Neutrophil (primary cell): ENCODE measurements around the gene ANKRD44.

Source experiments
- H3K27ac ChIP-seq: fragments of 200-600 bp; sonication (generic); 2 replicates; pipeline ENCODE4 v1.5.1; 2016; ENCODE audit warnings: mild to moderate bottlenecking, moderate library complexity
- H3K27me3 ChIP-seq: fragments of 200-600 bp; sonication (generic); 2 replicates; pipeline ENCODE4 v1.6.0; 2016; ENCODE audit warnings: mild to moderate bottlenecking
- H3K36me3 ChIP-seq: fragments of 200-600 bp; sonication (generic); 2 replicates; pipeline ENCODE4 v1.5.1; 2017
- H3K4me1 ChIP-seq, 2 experiments: fragments of 200-600 bp in 1 of 2; sonication (generic) in 1 of 2; 1 replicate in 1 of 2; 2 replicates in 1 of 2; pipeline versions ENCODE4 v1.5.1 to v1.6.1; 2013 to 2016; ENCODE audit warnings: low read depth in 1 of 2, low read length in 1 of 2, mild to moderate bottlenecking in 1 of 2, moderate library complexity in 1 of 2; ENCODE audit not compliant: control insufficient read depth in 1 of 2, insufficient read depth in 1 of 2
- H3K4me3 ChIP-seq, 2 experiments: fragments of 200-600 bp in 1 of 2; sonication (generic) in 1 of 2; 1 replicate in 1 of 2; 2 replicates in 1 of 2; pipeline ENCODE4 v1.5.1; 2013 to 2016; ENCODE audit warnings: low read depth in 1 of 2, low read length in 1 of 2, mild to moderate bottlenecking in 1 of 2, moderate library complexity in 1 of 2
- H3K9me3 ChIP-seq: fragments of 200-600 bp; sonication (generic); 2 replicates; pipeline ENCODE4 v1.5.1; 2016
- TF ChIP-seq, protein P1 (sequence below): fragments of 200-600 bp; sonication (generic); IDR thresholded peaks from 2 replicates; pipeline ENCODE4 v1.5.1; 2016; ENCODE audit warnings: antibody characterized with exemption

The ANKRD44 gene

DNA sequence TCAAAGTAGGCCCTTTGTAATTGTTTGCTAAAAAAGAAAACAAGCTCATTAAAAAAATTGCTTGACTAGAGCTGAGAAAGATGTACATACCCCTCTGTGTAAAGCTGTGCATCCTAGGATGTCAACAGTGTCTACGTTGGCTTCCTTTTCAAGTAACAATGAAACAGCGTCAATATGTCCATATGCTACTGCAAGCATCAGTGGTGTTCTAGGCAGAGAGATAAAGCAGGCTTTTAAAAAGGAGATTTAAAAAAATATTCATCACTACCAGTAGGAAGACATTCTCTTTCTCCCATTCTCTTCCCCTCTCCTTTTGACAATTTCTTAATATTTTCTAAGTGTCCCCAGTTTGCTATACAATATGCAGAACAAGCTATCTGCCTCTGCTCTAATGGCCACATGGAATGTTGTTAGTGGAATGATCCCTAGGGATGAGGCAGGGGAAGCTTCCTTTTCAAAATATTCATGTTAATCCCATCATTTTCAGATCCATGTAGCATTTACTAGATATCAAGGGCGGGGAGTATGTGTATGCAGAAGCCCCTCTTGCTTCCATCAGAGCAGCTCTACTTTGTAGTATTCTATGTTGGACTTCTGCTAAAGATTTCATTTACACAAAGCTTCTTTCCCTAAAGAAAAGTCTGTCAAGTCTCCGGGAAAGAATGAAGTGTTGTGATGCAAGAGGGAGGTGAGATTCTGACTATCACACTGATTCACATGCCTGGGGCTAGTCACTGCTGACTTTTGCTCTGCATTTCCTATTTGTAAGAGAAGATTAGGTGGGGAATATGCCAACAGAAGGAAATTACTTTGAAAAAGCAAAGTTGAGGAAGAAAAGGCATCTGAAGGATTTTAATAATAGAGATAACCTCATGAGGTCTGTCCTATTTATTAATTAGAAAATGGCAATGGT, 302.6 kb downstream of the ANKRD44 start:
- H3K4me3 ChIP-seq = no peak overlapping the region
- no peak overlapping the region for H3K27ac ChIP-seq
- H3K36me3 ChIP-seq = peaks cover 93% of the 10 kb centered on the region
- TF ChIP-seq, protein P1, sequence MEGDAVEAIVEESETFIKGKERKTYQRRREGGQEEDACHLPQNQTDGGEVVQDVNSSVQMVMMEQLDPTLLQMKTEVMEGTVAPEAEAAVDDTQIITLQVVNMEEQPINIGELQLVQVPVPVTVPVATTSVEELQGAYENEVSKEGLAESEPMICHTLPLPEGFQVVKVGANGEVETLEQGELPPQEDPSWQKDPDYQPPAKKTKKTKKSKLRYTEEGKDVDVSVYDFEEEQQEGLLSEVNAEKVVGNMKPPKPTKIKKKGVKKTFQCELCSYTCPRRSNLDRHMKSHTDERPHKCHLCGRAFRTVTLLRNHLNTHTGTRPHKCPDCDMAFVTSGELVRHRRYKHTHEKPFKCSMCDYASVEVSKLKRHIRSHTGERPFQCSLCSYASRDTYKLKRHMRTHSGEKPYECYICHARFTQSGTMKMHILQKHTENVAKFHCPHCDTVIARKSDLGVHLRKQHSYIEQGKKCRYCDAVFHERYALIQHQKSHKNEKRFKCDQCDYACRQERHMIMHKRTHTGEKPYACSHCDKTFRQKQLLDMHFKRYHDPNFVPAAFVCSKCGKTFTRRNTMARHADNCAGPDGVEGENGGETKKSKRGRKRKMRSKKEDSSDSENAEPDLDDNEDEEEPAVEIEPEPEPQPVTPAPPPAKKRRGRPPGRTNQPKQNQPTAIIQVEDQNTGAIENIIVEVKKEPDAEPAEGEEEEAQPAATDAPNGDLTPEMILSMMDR = no peak
- no peaks in the 10 kb centered on the region for H3K9me3 ChIP-seq
- no peaks in the 10 kb centered on the region for H3K4me1 ChIP-seq
- no peaks in the 10 kb centered on the region for H3K27me3 ChIP-seq

DNA sequence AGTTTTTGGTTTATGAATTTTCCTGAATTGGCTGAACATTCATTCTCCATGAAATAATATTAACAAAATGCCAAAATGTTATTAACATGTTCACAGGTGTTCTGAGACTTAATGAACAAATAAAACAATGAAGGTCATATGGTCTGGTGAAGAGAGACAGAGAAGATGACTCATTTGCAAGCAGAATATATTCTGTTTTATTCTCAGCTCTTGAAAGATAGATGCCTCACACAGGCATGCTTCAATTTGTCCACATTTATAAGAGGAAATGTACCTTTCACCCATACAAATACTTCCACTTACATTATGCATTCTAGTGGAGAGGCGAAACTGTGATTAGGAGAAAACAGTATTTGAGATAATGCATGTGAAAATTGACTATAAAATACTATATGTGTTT, 308.7 kb downstream of the ANKRD44 start:
- no peaks in the 10 kb centered on the region for H3K9me3 ChIP-seq
- no peaks in the 10 kb centered on the region for H3K4me1 ChIP-seq
- no peaks in the 10 kb centered on the region for H3K27me3 ChIP-seq
- peaks cover 95% of the 10 kb centered on the region for H3K36me3 ChIP-seq
- no peak overlapping the region for H3K27ac ChIP-seq
- no peak overlapping the region for H3K4me3 ChIP-seq
- TF ChIP-seq, protein P1 = no peak

DNA sequence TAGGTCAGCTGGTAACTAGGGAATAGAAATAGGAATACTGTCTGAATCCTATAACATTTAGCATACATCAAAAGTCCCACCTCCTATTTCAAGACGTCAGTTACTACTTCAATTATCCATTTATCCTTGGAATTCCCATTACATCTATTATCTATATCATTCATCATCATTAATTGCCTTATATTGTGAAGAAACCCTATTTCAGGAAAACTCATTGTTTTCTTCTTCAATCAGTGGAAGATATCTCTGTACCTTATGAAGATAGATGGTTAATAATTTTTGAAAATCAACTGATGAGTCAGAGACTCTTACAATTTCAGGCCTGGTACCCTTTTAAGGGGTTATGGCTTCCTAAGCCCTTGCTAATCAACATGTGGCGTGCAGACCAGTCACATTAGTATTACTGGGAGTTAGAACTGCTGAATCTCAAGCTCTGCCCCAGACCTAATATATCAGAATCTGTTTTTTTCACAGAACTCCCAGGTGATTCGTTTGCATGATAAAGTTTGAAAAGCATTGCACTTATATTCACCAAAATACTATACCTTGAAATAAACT, 314.7 kb downstream of the ANKRD44 start:
- TF ChIP-seq, protein P1 = no peak
- no peak overlapping the region for H3K27ac ChIP-seq

DNA sequence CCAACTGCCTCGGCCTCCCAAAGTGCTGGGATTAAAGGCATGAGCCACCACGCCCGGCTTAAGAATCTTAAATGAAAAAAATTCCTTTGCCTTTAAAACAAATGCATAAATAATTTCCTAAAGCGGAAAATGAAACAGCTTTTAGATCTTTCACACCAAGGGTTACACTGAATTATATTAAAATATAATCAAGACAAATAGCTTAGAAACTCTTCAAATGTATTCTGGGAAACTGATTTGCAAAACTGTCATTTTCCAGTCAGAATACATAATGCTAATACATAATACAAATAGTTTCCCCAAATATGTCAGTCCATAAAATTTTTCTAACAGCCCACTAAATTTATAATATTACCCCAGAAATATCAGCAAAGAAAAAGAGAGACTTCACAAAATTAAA, 315.8 kb downstream of the ANKRD44 start:
- Histone ChIP-seq H3K4me1 (peaks cover 14 to 16% of the 10 kb centered on the region in 2 experiments), H3K36me3 (peaks cover 94% of the 10 kb centered on the region), H3K9me3 (no peaks in the 10 kb centered on the region), H3K27me3 (no peaks in the 10 kb centered on the region), H3K4me3 (no peak overlapping the region), H3K27ac (no peak overlapping the region)
- TF ChIP-seq, protein P1 = no peak

More for the DNA sequence above, 314.7 kb downstream of the ANKRD44 start:
- H3K4me3 ChIP-seq = no peak overlapping the region
- H3K9me3 ChIP-seq = no peaks in the 10 kb centered on the region
- H3K36me3 ChIP-seq = peaks cover 96% of the 10 kb centered on the region
- H3K27me3 ChIP-seq = no peaks in the 10 kb centered on the region
- peaks cover 9 to 11% of the 10 kb centered on the region in 2 experiments for H3K4me1 ChIP-seq

DNA sequence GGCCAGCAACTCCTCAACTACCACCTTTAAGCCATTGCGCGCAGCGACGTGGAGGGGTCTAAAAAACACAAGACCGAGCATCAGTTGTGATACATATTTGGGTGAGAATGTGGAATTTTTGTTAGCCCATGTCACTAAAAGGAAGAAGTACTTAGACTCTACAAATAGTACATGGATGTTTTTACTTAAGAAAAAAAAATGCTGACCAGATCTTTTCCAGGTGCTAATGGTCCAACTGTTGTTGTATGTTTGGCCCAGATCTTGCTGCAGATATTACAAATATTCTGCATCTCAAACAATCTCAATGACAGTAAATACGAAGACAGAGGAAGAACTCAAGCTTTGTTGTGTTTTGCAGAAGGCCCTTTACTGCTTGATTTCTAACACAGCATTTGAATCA, 317.0 kb downstream of the ANKRD44 start:
- Histone ChIP-seq H3K4me3 (no peak overlapping the region), H3K36me3 (peaks cover 85% of the 10 kb centered on the region), H3K27ac (no peak overlapping the region), H3K27me3 (no peaks in the 10 kb centered on the region), H3K4me1 (peaks cover 24 to 25% of the 10 kb centered on the region in 2 experiments), H3K9me3 (no peaks in the 10 kb centered on the region)
- TF ChIP-seq, protein P1 = no peak
